ENCODE results near the gene CIC.

DNA sequence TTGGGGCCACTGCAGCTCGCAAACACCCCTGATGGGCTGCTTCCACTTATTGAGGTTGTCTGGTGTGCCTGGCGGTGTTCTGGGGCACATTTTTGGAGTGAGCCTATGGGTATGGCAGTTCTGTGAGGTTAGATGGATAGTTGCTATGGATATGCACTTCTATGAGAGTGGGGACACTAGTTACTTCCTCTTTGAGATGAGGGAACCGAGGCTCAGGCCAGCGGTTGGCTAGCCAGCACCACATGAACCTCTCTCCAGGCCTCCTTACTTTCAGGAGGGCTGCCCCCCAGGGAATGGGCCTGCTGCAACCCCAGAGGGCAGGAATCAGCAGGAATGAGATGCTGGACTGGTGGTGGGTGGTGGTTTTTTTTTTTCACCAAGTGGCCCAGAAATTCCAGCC lies 19.3 kb downstream of the CIC start:
- TF ChIP-seq KAT2B (IDR thresholded peaks at IDR 0.05; ENCODE audit: low read depth, low read length) (no peak), ZNF311 (CRISPR knock-in tag; IDR thresholded peaks at IDR 0.05) (no peak), PYGO2 (tag; IDR thresholded peaks at IDR 0.05) (no peak), ZBTB7A (IDR thresholded peaks at IDR 0.05; ENCODE audit: borderline replicate concordance, control insufficient read depth, low read depth, low read length) (no peak), JUND (IDR thresholded peaks at IDR 0.05; ENCODE audit: borderline replicate concordance, low read depth, low read length) (no peak), JUND (tag; IDR thresholded peaks at IDR 0.05; ENCODE audit: borderline replicate concordance, low read depth, low read length) (no peak), KLF13 (tag; IDR thresholded peaks at IDR 0.05; ENCODE audit: borderline replicate concordance, low read depth) (no peak), SIX5 (IDR thresholded peaks at IDR 0.05; ENCODE audit: borderline replicate concordance in 1 of 2, insufficient read depth in 1 of 2, low read depth in 1 of 2, low read length in 2 of 2) (no peak), ZNF41 (CRISPR knock-in tag; conservative IDR thresholded peaks at IDR 0.05) (no peak), SMAD4 (CRISPR knock-in tag; conservative IDR thresholded peaks at IDR 0.05) (no peak)
- TF ChIP-seq, protein P1, sequence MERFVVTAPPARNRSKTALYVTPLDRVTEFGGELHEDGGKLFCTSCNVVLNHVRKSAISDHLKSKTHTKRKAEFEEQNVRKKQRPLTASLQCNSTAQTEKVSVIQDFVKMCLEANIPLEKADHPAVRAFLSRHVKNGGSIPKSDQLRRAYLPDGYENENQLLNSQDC (CRISPR knock-in tag; IDR thresholded peaks at IDR 0.05) = no peak
- TF ChIP-seq, protein P2, sequence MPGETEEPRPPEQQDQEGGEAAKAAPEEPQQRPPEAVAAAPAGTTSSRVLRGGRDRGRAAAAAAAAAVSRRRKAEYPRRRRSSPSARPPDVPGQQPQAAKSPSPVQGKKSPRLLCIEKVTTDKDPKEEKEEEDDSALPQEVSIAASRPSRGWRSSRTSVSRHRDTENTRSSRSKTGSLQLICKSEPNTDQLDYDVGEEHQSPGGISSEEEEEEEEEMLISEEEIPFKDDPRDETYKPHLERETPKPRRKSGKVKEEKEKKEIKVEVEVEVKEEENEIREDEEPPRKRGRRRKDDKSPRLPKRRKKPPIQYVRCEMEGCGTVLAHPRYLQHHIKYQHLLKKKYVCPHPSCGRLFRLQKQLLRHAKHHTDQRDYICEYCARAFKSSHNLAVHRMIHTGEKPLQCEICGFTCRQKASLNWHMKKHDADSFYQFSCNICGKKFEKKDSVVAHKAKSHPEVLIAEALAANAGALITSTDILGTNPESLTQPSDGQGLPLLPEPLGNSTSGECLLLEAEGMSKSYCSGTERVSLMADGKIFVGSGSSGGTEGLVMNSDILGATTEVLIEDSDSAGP (CRISPR knock-in tag; IDR thresholded peaks at IDR 0.05) = no peak
- TF ChIP-seq, protein P3, sequence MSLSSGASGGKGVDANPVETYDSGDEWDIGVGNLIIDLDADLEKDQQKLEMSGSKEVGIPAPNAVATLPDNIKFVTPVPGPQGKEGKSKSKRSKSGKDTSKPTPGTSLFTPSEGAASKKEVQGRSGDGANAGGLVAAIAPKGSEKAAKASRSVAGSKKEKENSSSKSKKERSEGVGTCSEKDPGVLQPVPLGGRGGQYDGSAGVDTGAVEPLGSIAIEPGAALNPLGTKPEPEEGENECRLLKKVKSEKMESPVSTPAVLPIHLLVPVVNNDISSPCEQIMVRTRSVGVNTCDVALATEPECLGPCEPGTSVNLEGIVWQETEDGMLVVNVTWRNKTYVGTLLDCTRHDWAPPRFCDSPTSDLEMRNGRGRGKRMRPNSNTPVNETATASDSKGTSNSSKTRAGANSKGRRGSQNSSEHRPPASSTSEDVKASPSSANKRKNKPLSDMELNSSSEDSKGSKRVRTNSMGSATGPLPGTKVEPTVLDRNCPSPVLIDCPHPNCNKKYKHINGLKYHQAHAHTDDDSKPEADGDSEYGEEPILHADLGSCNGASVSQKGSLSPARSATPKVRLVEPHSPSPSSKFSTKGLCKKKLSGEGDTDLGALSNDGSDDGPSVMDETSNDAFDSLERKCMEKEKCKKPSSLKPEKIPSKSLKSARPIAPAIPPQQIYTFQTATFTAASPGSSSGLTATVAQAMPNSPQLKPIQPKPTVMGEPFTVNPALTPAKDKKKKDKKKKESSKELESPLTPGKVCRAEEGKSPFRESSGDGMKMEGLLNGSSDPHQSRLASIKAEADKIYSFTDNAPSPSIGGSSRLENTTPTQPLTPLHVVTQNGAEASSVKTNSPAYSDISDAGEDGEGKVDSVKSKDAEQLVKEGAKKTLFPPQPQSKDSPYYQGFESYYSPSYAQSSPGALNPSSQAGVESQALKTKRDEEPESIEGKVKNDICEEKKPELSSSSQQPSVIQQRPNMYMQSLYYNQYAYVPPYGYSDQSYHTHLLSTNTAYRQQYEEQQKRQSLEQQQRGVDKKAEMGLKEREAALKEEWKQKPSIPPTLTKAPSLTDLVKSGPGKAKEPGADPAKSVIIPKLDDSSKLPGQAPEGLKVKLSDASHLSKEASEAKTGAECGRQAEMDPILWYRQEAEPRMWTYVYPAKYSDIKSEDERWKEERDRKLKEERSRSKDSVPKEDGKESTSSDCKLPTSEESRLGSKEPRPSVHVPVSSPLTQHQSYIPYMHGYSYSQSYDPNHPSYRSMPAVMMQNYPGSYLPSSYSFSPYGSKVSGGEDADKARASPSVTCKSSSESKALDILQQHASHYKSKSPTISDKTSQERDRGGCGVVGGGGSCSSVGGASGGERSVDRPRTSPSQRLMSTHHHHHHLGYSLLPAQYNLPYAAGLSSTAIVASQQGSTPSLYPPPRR (CRISPR knock-in tag; IDR thresholded peaks at IDR 0.05; ENCODE audit: borderline replicate concordance) = no peak
